NCI-H510A (cell line): ENCODE results near the gene RASA2.

Experiments
- DNase-seq: peaks from one replicate; lab custom pipeline; 2025; lab: John Stamatoyannopoulos, UW

RASA2 gene

DNA sequence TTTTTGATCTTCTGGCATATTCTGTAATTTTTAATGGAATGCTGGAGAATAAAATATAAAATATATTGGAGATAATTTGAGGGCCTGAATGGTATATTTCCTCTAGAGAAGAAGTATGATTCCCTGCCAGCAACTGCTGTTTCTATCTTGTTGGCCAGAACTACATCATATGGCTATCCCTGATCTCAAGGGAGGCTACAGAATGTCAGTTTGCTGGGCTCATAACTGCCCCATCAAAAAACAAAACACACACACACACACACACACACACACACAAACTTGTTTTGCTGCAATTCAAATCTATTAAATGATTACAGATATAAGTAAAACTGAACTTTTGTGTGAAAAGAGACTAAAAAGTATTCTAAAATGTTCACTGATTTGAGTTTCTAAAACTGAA is 51.0 kb downstream of the RASA2 start:
- no peak for DNase-seq

DNA sequence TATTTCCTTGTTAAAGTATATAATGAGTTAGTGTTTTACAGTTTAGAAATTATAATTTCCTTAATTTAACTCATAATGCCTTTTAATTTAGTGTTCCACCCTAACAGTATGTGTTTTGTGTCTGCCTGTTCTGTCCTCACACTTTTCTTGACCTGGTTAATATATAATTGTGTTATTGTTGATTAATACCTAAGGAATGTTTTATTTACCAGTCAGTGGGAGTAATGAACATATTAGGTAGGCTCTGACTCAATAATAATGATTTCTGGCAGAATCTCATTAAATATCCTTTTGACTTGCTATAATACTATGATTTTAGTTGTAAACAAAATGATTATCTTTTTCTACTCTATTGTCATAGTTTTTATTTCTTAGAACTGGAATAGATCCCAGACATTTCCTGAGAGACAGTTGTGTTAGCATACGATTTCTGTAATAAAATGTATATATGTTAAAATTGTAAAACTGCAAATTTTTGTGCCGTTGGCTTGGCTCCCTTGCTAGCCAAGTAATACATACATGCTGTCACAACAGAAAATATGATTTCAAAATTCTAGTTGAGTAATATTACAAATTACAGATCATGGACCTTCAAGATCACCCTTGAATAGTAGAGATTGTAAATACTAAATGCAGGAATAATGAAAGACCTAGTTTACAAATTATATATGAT is 51.9 kb downstream of the RASA2 start:
- DNase-seq: no peak

DNA sequence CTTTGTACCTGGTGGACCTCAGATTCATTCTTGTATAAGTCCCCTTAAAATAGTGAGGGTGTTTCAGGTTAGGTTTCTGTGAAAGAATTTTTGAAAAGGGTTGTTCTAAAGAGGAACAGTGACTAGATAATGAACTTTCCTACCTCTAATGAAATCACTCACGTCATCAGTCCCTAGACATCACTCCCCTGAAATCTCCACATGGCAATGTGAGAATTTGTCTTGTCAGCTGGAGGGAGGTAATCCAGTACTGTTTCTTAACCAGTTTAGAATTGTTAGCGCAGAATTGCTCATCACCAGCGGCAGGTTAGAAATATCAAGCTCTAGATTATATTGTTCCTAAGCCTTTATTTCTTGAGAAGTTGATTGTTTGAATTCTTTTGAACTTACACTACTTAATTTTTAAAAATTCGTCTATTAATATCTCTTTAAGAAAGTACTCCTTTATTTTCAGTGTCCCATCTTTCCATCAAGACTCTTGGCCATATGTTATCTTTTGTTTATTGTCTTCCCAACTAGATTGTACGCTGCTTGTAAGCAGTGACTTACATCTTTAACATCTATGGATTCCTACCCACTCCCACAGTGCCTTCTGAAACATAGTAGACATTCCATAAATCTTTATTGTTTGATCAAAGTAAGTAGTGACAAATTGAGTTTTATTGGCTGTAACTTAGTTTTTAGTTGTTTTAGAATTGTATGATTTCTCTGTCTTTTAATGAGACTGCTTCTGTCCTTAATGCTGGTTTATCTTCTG is 52.8 kb downstream of the RASA2 start:
- no peak for DNase-seq

DNA sequence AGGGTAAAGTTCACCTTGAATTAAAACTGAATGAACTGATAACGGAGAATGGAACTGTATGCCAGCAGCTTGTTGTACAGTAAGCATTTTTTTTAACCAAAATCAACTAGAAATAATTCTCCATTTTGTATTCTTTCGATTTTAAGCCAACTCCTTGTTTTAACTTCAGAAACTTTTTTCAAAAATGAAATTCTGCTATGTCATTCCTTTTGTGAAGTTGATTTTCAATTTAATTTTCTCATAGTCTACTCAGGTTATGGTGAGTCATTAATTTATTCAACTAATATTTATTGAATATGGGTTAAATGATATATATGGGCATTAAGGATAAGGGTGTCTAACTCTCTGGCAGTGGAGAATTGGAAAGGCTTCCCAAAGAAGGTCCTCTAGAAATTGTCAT is 53.7 kb downstream of the RASA2 start:
- no peak for DNase-seq

DNA sequence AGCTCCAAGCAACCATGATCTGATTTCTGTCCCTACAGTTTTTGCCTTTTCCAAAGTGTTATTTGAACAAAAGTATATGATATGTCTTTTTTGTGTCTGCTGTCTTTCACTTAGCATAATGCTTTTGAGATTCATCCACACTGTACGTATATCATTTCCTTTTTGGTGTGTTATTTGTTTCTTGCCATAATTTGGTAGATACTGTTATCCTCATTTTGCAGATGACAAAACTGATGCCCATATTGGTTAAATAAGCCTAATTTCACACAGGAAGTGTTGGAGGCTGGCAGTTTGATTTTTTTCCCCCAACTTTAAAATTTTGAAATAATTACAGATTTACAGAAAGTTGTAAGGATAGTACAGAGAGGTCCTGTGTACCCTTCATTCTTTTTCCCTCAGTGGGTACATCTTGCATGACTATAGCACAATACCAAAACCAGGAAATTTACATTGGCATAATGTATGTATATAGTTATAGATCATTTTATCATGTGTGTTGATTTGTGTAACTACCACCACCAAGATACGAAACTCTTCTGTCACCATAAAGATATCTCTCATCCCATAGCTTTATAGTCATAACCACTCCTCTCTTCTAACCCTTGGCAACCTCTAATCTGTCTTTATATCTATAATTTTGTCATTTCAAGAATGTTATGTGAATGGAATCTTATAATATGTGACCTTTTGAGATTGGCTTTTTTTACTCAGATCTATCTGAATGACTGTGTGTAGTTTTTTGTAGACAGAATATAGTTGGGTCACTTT is 55.6 kb downstream of the RASA2 start:
- DNase-seq: no peak

DNA sequence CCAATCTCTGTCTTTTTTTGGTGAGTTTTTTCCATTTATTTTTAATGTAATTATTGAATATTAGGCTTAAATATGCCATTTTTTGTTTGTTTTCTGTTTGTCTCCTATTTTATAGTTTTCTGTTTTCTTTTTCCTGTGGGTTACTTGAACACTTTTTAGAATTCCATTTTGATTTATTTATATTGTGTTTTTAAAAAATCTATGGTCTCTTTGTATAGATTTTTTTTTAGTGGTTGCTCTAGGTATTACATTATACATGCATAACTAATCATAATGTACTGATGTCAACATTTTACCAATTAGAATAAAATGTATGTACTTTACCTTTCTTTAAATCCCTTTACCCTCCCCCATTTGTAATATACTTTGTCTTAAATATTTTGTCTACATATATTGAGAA is 56.2 kb downstream of the RASA2 start:
- DNase-seq: no peak

DNA sequence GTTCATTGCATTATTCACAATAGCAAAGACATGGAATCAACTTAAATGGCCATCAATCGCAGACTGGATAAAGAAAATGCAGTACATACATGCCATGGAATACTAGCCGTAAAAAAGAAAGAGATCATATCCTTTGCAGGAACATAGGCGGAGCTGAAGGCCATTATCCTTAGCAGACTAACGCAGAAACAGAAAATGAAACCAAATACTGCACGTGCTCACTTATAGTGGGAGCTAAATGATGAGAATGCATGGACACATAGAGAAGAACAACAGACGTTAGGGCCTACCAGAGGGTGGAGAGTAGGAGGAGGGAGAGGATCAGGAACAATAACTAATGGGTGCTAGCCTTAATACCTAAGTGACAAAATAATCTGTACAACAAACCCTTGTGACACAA is 57.9 kb downstream of the RASA2 start:
- DNase-seq: no peak

DNA sequence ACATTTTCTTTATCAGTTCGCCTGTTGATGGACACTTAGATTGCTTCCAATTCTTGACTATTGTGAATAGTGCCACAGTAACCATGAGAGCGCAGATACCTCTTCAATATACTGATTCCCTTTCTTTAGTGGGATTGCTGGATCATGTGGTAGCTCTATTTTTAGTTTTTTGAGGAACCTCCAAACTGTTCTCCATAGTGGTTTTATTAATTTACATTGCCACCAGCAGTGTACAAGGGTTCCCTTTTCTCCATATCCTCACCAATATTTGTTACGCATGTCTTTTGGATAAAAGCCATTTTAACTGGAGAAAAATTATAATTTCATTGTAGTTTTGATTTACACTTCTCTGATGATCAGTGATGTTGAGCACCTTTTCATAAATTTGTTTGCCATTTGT is 59.3 kb downstream of the RASA2 start:
- no peak for DNase-seq

DNA sequence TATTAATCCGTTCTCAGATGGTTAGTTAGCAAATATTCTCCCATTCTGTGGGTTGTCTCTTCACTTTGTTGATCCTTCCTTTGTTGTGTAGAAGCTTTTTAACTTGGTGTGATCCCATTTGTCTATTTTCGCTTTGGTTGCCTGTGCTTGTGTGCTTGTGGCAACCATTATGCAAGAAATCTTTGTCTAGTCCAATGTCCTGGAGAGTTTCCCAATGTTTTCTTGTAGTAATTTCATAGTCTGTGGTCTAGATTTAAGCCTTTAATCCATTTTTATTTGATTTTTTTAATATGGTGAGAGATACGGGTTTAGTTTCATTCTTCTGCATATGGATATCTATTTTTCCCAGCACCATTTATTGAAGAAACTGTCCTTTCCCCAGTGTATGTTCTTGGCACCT is 59.8 kb downstream of the RASA2 start:
- DNase-seq: no peak

DNA sequence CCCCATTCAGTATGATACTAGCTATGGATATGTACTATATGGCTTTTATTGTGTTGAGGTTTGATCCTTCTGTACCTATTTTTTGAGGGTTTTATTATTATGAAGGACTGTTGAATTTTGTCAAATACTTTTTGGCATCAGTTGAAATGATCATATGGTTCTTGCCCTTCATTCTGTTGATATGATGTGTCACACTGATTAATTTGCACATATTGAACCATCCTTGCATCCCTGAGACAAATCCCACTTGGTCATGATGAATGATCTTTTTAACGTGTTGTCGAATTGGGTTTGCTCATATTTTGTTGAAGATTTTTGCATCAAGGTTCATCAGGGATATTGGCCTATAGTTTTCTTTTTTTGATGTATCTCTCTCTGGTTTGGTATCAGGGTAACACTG is 61.0 kb downstream of the RASA2 start:
- DNase-seq: no peak

DNA sequence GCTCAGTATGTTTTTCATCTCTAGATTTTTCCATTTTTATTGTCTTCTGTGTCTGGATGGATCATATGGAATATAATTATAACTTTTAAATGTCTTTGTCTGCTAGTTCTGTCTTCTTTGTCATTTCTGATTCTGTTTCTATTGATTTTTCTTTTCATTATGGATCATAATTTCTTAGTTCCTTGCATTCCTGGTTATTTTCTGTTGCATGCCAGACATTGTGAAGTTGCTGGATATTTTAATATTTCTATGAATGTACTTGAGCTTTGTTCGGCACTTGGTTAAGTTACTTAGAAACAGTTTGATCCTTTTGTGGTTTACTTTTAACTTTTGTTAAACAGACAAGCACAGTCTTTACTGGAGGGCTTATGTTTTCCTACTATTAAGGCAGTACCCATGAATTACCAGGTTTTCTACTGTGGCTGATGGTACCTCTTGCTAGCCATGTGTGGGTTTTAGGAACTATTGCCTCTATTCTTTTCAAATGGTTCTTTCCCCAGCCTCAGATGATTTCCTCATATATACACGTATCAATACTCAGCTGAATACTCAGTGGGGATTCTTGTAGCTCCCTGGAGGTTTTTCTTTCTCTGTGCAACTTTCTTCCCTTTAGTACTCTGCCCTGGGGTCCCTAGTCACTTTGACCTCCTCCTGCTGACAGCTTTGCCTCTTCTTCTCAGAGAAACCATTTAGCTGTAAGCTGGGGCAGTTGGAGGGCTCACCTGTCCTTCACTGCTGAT is 64.3 kb downstream of the RASA2 start:
- DNase-seq: no peak

DNA sequence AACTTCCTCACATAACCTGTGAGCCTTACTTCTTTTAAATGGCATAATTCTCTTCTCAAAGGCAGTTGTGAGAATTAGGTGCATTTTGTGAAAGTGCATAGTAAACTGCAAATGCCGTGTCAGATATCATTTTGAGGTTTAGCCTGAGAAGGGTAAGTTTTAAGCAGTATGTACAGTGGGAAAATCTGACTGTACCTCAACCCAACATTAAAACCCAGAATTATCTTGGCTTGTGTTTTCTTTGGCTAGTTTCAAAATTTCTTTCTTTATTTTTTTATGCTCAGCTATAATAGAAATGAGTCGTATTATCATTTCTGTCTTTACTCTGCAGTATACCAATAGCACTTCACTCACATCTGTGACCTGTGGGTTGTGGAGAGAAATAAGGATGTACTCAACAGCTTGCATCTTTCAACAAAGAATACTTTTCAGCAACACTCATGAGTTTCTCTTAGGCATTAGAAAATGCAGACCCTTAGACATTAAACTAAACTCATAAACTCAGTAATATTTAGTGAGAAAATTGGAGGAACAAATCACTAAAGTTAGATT is 65.7 kb downstream of the RASA2 start:
- DNase-seq: no peak

DNA sequence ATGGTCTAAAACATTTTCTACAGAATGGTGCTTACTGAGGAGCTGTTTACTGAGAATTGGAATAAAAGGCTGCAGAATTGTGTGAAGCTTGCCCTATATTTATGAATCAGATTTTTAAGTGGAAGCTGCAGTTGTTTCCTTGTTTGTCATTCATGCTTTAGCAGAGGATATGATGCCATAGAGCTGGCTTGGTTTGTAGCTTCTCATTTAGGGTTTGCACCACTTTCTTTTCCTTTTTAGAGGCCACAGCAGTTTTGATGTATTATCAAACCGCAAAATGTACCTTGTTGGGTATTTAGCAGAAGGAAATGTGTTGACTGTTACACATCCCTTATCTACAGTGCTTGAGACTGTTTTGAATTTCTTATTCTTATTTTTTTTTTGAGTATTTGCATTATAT is 66.2 kb downstream of the RASA2 start:
- no peak for DNase-seq

DNA sequence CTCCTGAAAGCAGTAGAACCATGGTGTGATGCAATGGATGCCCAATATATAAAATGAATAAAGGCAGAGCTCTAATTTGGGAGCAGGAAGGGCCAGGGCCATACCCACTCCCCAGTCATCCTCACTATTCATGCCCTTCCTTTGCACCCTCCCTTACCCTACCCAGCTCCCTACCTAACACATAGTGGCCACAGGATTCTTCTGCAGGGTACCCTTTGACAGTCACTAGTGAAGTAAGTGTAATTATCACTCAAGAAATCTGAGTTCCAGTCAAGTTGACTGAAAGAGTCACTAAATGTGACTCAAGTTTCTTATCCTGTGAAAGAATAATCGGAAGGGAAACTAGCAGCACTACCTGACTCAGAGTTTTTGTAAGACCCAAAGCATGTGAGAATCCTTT is 69.2 kb downstream of the RASA2 start:
- no peak for DNase-seq

DNA sequence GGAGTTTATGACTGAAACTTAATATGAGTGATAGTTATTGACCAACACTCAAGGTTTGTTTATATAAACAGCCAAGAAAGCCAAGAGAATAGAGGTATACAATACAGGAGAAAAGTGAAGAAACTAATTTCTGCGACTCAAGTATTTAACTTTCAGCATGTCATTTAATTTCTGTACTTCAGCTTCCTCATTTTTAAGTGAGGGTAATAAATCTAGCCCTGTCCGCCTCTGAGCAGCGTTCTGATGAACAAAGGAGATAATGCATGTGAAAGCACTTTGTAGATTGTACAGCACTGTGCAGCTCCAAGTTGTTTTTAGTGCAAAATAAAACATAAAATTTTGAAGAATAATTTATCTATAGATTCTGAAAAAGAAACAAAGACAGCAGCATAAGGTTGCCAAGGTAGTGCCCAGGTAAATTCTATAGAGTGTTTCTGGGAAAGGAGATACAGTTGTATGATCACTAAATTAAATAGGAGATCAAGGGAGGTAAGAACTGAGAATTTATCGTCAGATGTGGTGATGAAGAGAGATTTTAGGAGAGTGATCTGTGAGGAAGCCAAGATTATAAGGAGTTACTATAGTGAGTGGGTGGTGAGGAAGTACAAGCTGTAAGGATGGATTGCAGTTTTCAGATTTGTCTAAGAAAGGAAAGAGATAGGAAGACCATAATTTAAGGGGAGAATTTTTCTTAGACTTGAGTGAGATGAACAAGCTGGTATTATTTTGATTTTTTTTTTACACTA is 71.3 kb downstream of the RASA2 start:
- no peak for DNase-seq

DNA sequence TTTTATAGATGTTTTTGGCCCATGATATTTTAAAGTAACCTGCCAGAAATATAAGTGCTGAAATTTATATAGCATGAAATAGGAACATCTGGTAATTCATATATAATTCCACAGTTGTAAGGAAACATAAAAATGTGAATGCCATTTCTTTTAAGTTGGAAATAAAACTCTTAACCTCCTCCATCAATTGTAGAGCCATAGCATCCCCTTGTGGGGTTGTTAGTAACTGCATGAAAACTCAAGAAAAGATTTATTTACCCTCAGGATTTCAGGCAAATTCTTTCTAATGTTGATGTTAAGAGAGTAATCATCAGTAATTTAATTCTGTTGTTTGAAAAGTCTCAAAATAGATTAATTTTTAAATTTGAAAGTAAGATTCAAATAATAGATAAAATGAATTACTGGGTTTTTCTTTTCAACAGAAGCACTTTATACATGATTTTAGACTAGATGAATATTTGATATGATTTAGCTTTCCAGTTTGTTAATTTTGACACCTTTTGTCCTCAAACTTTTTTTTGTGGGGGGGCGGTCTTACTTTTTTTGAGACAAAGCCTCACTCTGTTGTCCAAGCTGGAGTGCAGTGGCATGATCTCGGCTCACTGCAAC is 74.7 kb downstream of the RASA2 start:
- no peak for DNase-seq

DNA sequence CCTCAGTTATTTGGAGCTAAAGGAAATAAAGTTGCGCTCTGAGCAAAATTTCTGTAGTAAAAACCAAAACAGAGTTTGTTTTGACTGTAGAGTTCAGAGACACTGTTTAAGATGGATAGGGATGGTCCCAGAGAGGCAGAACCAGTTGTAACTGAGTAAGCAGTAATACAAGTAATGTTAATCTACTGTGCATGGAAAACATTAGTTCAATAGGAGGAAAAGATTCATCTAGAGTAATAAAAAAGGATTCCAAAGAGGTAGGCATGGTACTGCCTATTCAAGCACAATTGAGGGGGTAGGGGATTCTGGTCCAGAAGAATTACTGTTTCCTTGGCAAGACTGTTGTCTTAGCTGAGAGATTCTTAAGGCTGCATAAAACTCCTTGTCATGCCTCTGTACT is 77.4 kb downstream of the RASA2 start:
- DNase-seq: no peak

DNA sequence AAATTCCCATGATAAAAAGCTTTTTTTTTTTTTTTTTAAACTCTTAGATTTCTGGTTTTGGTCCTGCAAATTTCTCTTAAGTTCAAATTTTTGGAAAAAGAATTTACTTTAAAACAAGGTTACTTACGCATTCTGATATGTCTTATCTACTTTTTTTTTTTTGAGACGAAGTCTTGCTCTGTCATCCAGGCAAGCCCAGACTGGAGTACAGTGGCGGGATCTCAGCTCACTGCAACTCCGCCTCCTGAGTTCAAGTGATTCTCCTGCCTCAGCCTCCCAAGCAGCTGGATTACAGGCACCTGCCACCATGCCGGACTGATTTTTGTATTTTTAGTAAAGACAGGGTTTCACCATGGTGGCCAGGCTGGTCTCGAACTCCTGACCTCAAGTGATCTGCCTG is 83.2 kb downstream of the RASA2 start:
- DNase-seq: no peak

DNA sequence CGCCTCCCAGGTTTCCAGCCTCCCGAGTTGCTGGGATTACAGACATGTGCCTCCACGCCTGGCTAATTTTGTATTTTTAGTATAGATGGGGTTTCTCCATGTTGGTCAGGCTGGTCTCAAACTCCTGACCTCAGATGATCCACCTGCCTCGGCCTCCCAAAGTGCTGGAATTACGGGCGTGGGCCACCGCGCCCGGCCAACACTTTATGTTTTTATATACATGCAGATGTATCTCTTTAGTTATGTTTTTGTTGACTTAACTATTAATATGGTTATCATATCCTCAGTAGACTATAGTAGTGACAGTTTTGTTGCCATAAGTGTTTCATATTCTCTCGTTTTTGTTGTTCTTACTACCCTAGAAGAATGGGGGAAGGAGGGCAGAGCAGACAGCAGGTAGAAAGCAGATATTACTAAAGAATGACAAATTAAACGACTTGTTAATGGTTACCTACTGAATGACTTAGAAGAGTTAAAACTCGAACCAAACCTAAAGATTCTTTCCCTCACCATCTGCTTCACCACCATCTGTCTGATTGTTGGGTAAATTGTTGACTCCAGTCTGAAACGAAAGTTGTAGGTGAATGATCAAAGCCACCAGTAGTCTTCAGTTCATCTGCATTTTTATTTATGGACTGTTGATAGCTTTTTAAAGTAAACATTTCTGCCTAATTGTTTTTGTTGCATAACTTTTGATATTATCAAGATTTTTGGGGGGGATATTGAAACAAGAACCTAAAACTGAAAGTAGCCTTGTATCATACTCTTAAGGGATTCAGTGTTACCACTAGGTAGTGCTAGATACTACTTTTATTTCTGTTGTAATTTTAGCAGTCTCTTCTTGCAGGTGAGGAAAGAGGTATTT is 89.3 kb downstream of the RASA2 start:
- DNase-seq: no peak

DNA sequence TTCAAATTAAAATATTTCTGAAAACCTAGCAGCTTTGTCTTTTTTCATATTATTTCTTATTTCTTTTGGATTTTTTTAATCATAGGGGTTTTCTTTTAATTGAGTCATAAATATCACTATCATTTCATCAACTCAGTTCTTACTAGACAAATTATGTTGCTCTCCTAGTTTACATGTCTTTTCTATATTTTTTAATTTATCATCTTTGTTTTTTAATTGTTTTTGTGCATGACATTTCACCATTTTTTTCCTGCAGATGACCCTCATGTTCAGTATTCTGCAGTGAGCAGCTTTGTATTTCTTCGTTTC is 89.9 kb downstream of the RASA2 start:
- no peak for DNase-seq
